Eye (tissue), 1 donor: ENCODE data around the gene FOXP4.

Experiments used
- DNase-seq: peaks from one replicate; pipeline ENCODE4 v3.0.0-alpha.2; 2015

Gene FOXP4

DNA sequence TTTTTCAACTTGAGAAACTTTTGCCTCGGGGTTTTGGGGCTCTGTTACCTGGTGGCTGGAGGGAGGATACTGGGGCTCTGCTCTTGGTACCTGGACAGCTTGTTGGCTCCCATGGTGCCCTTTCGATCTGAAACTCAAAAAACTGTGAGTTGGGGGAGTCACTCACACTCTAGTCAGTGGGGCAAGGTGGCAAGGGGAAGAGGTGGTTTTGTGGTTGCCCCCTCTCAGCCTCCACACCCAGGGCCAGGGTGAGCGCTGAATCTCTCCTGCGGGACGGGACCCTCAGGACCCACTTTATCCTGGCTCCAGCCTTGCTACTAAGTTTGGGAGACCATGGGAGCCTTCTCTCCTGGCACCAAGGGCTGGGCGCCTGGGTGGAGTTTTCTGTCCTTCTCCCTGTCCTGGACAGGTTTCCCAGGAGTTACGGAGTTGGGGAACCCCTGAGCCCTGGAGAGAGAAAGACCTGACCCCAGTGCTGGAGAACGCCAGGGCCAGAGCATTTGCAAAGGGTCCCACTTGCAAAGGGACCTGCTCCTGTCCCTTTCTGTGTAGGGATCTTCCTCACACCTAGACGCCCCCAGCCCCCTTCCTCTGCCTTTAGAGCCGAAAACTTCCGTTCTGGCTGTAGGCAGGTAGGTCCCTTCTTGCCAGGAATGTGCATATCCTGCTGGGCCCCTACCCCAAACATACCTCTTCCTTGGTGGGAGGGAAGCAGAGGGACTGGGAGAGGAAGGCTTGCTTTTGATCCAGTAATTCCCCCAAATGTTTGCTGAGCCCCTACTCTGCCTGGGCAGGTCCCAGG lies 2.9 kb downstream of the FOXP4 start:
- no peak for DNase-seq

DNA sequence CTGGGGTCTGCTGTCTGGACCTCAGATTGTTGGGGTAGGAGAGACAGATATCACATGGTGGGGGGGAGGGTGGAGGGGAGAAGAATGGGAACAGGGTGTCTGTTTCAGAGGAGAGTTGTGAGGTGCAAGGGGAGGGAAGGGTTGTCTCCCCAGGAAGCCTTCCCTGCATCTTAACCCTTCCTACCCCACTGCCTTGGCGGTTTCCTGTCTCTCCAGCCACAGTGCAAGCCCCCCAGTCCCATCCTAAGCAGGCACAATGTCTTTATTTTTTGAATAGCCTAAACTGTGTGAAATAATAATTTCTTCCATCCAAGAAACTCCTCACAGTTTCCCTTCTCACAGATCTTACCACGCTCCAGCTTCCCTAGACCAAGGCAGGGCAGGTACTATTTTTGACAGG lies 3.5 kb downstream of the FOXP4 start:
- DNase-seq, result no peak

DNA sequence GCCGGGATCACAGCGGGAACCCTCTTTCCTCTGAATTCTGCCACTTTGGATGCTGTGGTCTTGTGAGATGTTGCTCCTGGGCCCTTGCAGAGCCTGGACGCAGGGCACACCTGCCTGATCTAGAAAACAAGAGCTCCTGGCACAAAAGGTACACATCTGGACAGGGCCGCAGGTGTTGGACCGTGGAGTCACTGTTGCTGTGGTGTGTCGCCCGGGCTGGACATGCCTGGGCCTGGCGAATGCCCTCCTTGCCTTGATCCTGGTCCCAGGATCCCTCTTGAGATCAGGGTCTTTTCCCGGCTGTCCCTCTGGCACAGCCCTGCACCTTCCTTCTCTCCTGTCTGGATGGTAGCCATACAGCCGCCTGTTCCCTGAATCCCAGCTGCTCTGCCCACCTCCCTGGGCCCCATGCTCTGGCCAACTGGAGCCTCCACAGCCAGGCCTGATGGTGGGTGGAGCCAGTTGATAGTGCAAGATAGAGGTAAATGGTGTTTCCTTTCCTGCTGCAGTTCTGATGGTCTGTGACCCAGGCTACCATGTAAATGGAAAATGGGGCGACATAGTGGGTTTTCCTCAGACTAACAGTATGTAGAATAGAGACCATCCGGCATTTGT lies 5.0 kb downstream of the FOXP4 start:
- DNase-seq, result no peak

DNA sequence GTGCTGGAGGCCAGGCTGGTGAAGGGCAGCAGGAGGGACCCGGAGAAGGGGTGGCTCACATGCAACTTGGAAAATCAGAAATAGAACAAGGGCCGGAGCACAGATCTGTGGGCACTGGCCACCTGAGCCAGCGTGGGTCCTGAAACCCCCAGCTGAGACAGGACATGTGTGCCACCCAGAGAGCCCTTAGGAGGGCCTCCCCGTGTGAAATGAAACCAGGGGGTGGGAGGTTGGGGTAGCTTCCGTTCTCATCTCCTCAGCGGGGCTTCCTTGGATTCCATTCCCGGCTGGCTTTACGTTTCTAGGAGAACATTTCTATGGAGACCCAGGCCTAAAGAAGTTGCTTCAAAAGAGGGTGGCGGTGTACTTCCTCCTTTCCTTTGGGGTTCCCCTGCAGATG lies 5.7 kb downstream of the FOXP4 start:
- no peak for DNase-seq

DNA sequence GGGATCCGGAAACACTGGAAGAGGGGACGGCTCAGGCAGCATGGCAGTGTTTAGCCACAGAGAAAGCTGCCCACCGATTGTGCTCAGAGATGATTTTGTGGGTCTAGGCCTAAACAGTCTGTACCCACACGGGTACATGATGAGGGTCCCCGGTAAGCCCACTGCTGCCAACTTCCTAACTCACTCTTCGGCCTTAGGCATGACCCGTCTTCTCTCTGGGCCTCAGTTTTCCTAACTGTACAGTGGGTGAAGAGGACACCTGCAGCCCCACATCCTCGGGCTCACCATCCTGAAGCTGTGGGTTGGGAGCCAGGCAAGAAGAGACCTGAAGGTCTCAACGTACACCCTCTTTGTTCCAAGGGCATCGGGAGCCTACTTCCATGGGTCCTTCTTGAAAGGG lies 6.5 kb downstream of the FOXP4 start:
- no peak for DNase-seq

DNA sequence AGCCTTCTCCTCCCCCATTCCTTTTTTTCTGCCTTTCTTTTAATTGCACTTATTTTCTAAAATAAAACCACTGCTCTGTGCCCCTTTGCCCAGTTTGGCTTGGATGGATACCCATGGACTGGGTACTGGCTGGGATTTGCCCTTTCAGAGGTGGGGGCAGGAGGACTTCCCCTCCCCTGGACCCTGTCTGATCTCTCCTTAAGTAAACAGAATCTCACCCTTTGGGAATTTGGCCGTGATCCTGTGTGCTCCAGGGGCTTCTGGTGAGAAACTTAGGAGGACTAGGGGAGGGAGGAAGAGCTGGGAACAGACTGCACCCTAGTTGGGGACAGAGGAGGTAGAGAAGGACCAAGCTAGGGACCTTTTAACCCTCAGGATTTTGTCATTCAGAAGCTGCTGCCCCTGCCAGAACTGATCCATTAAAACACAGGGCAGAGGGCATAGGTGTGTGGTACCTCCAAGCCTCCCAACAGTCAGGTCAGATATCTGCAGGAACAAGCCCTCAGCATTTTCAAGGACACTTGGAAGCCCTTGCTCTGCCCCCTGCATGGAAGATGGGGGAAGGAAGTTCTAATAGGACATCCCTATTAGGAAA lies 7.3 kb downstream of the FOXP4 start:
- no peak for DNase-seq

DNA sequence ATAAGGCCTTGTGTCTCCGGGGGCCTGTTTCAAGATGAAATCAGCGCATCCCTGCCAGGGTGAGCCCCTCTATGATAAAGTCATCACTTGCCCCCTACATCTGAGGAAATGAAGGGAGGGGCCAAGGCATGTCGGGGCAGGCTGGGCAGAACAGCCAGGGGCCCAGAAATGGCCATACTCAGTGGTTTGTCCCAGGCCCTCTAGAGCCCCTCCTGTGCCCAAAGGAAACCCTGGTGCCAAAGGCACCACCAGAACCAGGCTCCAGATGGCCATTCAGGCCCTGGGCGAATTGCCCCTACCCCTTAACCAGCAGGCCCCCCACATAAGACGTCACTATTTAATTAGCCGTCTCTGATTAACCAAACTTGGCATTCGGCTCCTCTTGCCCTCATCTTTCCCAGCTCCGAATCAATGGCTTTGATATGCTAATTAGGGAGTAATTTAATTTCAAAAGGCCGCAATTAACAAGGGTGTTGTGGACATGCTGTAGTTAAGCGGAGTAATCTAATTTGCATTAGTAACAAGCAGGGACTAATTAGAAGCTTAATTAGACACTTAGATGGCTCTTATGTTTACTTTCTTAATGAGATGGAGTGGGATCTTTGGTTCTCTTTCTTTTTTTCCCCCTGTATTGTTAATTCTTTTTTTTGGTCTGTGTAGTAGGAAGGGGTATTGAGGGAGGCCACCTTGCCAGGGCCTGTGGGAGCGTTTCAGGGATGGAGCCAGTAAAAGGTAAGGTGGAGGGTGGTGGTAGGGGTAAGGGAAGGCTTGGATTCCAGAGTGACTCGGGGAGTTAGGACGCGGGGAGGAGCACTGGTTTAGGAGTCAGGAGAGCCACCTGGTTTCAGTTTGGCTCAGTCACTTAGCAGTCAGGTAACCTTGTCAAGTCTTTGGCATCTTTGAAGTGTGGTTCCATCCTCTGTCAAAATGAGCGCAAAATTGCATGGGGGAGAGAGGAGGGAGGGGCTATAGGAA lies 9.4 kb downstream of the FOXP4 start:
- no peak for DNase-seq

DNA sequence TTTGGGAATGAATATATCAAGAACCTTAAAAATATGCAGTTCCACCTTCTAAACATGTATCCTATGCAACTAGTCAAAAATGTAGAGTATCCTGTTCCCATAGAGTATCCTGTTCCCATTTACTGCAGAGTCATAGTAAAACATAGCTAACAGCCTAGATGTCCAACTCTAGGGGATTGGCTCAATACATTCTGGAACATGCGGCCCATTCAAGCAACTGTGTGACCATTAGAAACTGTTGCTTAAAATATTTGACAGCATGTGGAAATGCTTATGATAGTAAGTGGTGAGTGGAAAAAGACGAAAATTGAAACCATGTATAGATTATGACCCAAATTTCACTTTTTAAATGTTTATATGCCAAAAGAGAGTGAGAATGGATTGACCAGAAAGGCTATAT lies 11.2 kb downstream of the FOXP4 start:
- no peak for DNase-seq

DNA sequence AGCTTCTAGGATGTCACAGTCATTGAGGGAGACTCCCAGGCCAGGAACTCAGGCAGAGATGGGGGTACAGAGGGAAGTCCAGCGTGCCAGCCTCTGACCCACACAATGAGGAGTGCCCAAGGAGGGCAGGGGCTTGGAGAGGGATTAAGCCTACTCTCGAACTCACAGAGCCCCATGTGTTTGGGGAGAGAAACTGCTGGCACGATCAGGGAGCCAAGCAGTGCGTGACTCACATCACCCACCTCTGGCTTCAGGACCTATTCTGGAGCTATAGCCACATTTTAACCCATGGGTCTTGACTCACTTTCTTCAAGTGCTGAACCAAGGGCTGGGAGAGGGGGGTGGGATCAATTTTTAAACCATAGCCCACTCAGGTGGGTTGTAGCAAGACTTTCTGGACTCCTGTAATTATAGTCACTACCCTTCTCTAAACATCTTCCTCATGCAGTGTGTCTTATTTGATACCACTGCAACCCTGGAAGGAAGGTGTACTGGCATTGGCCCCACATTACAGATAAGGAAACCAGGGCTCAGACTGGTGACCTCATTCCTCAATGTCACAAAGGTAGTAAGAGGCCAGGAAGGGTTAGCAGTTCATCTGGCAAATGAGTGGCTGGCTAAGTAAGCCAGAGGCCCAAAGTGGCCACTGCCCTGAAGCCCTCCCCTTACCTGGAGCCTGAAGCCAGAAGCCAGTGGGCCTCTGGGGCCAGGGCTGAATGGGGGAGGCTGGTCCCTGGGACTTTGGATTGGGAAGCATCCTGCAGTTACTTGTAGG lies 12.0 kb downstream of the FOXP4 start:
- DNase-seq, result no peak

DNA sequence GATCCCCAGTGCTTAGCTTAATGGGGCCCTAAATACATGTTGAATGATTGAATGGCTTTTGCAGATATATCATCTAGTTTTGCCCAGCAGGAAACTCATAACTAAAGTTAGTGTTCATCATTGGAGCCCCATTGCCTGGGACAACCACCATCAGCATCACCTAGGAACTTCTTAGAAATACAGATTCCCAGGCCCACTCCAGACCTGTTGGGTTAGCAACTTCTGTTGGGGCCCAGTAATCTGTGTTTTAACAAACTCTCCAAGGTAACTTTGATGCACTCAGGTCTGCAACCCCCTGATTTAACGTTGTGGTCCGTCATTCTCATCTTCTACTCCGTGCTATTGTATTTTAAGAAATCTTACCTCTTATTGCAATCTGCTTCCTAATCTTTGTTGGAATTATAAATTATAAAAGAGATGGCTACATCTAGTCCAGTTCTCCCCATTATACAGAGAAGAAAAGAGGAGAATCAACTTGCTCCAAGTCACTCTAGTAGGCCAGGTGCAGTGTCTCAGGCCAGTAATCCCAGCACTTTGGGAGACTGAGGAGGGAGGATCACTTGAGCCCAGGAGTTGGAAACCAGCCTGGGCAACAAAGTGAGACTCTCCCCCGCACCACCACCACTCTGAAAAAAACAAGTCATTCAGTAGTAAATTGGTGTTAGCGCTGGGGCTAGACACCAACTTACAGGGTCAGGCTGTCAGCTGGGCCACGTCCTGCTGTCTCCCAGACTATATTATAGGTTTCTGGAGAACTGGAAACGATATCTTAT lies 13.7 kb downstream of the FOXP4 start:
- DNase-seq, result no peak

DNA sequence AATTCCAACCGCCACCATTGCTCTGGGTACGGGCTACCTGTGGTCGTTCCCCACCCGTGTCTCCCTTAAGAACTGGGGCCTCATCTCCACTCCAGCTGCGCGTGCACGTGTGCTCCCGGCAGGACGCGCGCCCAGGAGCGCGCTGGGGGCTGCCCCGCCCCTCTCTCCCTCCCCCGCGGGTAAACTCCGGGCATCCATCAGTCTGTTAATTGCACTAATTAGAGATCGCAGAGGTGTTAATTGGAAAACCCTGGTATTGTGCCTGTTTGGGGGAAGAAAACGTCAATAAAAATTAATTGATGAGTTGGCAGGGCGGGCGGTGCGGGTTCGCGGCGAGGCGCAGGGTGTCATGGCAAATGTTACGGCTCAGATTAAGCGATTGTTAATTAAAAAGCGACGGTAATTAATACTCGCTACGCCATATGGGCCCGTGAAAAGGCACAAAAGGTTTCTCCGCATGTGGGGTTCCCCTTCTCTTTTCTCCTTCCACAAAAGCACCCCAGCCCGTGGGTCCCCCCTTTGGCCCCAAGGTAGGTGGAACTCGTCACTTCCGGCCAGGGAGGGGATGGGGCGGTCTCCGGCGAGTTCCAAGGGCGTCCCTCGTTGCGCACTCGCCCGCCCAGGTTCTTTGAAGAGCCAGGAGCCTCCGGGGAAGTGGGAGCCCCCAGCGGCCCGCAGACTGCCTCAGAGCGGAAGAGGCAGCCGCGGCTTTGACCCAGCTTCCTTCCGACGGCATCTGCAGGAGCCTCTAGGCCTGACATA lies 14.4 kb downstream of the FOXP4 start:
- peak; percentile 76 for DNase-seq

DNA sequence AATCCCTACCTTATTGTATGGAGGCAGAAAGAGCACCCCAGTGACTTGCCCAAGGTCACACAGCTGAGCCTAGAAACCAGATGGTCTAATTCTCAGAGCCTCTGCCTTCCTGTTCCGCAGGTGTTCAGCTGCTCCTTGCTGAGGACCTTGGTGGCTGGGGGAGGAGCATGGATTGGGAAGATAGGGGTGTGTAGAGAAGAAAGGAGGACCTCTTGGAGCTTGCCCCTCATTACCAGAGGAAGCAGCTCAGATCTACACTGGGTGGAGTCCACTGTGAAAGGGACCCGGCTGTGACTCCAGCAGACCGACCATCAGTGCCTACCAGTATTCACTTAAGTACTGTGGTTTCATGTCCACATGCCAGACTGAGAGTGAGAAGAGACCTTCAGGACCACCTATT lies 15.2 kb downstream of the FOXP4 start:
- no peak for DNase-seq

DNA sequence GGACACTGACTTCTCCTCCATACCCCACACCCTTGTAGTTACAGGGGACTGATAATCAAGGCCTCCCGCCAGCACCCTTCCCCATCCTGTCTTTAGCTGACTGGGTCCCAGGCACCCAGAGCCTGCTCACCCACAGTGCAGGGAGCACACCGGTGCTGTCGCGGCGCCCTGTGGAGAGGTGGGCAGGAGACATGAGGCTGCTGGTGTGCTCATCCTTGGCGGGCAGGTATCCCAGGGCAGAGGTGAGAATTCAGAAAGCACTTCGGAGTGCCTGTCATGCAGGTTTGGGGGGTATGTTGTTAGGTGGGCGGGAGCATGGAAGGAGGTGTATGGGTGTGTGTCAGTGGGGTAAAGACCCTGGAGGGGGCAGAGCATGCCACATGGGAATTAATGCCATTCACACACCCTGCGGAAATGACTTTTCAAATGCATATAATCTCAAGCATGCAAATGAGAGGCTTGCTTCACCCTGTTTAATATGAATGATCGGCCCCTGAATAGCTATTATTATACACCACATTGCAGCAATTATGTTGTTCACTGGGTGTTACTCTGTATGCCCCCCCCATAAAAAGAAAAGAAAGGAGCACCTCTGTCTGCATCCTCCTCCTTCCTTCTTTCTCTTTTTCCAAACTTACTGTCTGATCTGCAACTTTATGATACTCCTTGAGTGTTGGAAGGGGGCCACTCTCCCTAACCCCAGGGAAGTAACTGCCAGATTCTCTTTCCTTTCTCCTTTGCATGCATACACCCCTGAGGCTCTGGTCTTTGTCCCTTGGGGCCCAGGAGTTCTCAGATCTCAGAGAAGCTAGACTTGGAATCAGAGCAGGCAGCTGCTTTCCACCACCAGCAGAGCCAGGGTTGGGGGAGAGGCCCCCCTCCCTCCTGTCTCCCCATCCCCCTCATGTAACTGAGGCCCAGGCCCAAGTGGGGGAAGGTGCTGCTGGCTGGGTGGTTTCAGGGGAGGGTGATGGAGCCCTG lies 16.0 kb downstream of the FOXP4 start:
- DNase-seq, result peak; percentile 55

DNA sequence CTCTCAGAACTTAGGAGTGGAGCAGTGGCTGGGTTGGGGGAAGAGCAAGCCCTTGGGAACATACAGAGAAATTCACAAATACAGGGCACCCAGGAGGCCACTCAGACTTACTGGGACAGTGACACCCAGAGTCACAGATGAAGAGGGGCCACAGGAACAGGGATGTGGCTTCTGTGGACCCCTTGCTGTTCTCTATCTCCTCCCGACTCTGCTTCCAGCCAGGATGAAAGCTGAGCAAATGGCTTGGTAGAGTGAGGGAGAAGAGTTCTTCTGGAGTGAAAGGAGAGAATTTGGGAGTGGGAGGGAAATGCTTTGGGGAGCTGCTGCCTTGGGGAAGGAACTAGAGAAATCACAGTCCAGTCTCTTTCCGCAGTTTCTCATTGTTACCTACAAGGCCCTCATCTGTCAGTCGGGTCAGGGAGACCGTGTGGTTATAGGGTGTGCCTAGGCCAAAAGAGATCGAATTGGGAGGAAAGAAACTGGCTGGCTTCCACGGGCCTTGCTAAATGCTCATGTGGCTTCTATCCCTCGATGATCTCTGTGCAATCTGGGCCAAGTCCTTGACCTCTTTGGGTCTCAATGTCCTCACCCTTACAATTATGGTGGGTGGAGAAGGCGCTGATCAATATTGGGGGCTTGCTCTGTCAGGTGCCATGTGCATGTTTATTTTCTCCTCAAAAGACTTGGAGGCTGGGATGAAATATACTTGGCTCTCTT lies 17.0 kb downstream of the FOXP4 start:
- DNase-seq, result no peak

DNA sequence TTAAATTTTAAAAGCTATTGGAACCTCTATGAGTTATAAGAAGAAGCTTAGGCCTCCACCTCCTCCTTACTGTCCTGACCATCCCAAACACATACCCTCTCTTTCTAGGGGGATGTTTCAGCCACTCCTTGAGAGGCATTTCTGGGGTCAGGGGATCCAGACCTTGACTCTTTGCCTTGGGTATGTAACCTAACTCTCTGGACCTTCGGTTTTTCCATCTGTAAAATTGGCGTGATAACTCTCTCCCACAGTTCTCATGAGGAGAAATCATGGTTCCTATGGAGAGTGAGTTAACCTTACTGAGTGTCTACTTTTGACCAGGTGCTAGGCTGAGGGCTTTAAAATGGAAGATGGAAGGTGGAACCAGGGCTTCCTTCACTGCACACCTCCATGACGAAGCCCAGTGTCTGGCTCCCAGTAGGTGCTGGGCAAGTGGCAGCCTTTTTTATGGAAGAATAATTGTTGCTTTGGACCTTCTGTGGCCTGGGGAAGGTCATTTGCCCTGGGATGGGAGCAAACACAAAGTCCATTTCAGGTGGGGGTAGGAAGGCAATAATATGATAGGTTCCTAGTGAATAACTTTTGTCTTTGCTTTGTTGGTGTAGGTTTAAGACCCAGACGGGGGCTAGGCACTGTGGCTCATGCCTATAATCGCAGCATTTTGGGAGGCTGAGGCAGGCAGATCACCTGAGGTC lies 18.4 kb downstream of the FOXP4 start:
- DNase-seq, result no peak

DNA sequence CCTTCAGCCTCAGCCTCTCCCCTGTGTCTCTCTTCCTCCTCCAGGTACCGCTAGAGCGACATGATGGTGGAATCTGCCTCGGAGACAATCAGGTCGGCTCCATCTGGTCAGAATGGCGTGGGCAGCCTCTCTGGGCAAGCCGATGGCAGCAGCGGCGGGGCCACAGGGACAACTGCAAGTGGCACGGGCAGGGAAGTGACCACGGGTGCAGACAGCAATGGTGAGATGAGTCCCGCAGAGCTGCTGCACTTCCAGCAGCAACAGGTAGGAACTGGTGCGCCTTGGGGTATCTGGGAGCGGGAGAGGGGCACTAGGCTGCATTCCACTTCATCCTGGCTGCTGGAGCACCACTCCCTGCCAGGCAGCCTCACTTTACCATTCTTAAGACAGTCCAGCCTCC lies 19.5 kb downstream of the FOXP4 start:
- DNase-seq, result no peak

DNA sequence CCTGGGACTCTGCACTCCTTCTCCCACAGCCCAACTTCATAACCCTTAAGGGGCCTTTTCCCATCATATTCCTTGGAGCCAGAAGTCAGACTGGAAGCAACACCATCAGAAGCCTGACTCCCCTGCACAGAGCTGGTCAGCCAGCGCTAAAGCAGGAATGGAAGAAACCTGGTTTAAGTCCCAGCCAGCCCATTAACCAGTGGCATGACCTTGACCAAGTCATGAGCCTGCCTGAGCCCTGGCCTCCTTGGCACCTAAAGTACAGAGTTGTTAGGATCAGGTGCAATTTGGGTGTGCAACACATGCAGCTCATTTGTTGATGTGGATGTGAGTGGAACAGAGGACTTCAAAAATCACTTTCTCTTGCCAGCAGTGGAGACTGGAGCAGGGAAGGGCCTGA lies 20.8 kb downstream of the FOXP4 start:
- DNase-seq, result no peak

DNA sequence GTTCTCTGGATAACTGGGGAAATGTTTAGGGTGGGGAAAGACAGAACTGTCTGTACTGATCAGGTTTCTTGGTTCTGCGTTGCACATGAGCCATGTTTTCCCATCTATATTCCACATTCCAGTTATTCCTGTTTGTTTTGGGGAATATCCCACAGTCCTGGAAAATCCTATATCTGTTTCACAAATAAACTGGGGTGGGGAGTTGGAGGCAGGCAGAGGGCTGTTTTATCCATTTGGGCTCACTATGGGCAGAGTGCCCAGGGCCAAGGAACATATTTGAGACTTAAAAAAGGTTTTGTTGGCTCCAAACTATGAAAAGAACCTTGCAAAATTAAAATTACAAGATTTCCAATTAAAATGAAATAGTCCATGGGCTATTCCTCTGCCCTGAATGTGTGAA lies 21.5 kb downstream of the FOXP4 start:
- no peak for DNase-seq
